Vagina (tissue), 2 donors: ENCODE measurements around the gene FCF1.

ENCODE experiments used
- POLR2A ChIP-seq, 2 donors: fragments of 450-650 bp; IDR thresholded peaks; one replicate each; pipeline ENCODE4 v1.6.1; 2017; ENCODE audit warnings: antibody characterized with exemption in 2 of 2, mild to moderate bottlenecking in 2 of 2, moderate library complexity in 2 of 2
- TF ChIP-seq, protein P1 (sequence below), 3 experiments: fragments of 450-650 bp in 2 of 3; fragments of 200-600 bp in 1 of 3; sonication (generic) in 1 of 3; IDR thresholded peaks; one replicate each; pipeline ENCODE4 v1.5.1; 2017 to 2019; ENCODE audit warnings: antibody characterized with exemption in 3 of 3, mild to moderate bottlenecking in 2 of 3, moderate library complexity in 2 of 3

DNA sequence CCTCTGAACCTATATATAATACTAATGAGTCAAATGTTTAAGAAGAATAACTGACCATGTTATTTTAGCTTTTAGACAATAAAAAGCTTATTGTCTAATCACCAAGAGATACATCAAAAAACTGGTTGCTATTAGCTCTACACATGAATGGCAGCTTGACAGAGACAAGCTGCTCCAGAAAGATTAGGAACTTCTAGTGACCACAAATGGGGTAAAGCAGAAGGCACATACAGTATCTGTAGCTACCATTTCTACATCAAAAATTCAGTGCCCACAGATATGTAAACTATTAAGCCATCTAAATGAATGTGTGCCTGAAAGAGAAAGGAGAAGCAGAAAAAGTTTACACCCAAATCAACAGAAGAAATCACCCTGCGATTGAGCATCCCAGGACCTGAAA lies 2.5 kb upstream of the FCF1 start:
- TF ChIP-seq POLR2A (IDR thresholded peaks at IDR 0.05), result no peak
- TF ChIP-seq, protein P1, sequence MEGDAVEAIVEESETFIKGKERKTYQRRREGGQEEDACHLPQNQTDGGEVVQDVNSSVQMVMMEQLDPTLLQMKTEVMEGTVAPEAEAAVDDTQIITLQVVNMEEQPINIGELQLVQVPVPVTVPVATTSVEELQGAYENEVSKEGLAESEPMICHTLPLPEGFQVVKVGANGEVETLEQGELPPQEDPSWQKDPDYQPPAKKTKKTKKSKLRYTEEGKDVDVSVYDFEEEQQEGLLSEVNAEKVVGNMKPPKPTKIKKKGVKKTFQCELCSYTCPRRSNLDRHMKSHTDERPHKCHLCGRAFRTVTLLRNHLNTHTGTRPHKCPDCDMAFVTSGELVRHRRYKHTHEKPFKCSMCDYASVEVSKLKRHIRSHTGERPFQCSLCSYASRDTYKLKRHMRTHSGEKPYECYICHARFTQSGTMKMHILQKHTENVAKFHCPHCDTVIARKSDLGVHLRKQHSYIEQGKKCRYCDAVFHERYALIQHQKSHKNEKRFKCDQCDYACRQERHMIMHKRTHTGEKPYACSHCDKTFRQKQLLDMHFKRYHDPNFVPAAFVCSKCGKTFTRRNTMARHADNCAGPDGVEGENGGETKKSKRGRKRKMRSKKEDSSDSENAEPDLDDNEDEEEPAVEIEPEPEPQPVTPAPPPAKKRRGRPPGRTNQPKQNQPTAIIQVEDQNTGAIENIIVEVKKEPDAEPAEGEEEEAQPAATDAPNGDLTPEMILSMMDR (IDR thresholded peaks at IDR 0.05), result no peak
